ENCODE data around the gene ACP4. TPM values are rescaled to one million over a fixed set of nuclear protein-coding genes. Genes with fewer than 3 reads are reported as not detected.
"Not testable (repeated sequence)": the region's sequence is repeated elsewhere in the genome, so short reads cannot be mapped to it uniquely, and the experiment has no call there.

The ACP4 gene, protein sequence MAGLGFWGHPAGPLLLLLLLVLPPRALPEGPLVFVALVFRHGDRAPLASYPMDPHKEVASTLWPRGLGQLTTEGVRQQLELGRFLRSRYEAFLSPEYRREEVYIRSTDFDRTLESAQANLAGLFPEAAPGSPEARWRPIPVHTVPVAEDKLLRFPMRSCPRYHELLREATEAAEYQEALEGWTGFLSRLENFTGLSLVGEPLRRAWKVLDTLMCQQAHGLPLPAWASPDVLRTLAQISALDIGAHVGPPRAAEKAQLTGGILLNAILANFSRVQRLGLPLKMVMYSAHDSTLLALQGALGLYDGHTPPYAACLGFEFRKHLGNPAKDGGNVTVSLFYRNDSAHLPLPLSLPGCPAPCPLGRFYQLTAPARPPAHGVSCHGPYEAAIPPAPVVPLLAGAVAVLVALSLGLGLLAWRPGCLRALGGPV
- total RNA-seq, result not detected in 2 replicates

DNA sequence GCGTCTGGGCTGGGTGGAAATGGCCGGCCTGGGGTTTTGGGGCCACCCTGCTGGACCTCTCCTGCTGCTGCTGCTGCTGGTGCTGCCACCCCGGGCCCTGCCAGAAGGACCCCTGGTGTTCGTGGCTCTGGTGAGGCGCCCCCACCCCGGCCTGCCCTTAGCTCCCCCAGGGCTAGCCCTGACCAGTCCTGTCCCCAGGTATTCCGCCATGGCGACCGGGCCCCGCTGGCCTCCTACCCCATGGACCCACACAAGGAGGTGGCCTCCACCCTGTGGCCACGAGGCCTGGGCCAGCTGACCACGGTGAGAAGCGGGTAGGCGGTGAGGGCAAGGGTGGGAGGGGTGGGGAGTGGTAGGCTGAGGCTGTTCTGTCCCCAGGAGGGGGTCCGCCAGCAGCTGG lies at the start of gene ACP4:
TSS of gene ACP4 (plus strand) at position 20 of the 400 bp plus-strand sequence. CDS start at position 20, 0 bp downstream.
- TF ChIP-seq, protein P1, sequence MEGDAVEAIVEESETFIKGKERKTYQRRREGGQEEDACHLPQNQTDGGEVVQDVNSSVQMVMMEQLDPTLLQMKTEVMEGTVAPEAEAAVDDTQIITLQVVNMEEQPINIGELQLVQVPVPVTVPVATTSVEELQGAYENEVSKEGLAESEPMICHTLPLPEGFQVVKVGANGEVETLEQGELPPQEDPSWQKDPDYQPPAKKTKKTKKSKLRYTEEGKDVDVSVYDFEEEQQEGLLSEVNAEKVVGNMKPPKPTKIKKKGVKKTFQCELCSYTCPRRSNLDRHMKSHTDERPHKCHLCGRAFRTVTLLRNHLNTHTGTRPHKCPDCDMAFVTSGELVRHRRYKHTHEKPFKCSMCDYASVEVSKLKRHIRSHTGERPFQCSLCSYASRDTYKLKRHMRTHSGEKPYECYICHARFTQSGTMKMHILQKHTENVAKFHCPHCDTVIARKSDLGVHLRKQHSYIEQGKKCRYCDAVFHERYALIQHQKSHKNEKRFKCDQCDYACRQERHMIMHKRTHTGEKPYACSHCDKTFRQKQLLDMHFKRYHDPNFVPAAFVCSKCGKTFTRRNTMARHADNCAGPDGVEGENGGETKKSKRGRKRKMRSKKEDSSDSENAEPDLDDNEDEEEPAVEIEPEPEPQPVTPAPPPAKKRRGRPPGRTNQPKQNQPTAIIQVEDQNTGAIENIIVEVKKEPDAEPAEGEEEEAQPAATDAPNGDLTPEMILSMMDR (IDR thresholded peaks at IDR 0.05; ENCODE audit: insufficient read depth, low read length, poor library complexity, severe bottlenecking), result no peak
- Histone ChIP-seq H3K27me3 (ENCODE audit: control insufficient read depth, insufficient read depth, low read length) (peaks cover 9% of the 10 kb centered on the region), H3K4me3 (ENCODE audit: low read depth, low read length) (no peak within 1 kb of the TSS), H3K36me3 (ENCODE audit: control insufficient read depth, insufficient read depth, low read length) (no peaks in the 10 kb centered on the region)
- DNase-seq (ENCODE audit: low read depth), result no peak

DNA sequence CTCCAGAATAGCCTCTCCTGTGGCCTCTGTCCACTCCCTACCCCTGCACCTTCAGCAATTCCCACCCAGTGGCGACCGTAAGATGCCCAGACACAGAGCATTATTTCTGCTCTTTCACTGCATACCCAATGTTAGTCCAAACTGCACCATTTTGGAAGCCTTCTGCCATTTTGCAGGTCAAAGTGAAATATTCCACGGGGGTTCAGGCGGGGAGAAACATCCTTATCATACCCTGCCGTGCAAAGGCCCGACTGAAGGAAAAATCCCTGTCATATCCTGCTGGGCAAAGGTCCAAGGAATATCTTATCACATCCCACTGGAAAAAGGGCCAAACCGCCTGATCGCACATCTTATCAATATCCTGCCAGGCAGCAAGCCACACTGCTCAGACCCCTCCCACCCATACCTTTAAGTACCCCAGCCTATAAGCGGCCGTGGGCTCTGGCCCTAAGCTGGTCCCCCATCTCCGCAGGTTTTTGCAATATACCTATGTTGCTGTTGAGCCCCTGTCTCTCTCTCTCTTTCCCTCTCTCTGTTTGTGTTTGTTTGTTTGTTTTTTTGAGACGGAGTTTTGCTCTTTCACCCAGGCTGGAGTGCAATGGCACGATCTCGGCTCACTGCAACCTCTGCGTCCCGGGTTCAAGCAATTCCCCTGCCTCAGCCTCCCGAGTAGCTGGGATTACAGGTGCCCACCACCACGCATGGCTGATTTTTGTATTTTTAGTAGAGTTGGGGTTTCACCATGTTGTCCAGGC lies 48.9 kb upstream of the ACP4 start:
- Histone ChIP-seq H3K36me3 (ENCODE audit: control insufficient read depth, insufficient read depth, low read length) (no peaks in the 10 kb centered on the region), H3K4me3 (ENCODE audit: low read depth, low read length) (no peak overlapping the region), H3K27me3 (ENCODE audit: control insufficient read depth, insufficient read depth, low read length) (no peaks in the 10 kb centered on the region)
- DNase-seq (ENCODE audit: low read depth), result no peak
- TF ChIP-seq, protein P1 (IDR thresholded peaks at IDR 0.05; ENCODE audit: insufficient read depth, low read length, poor library complexity, severe bottlenecking), result no peak

DNA sequence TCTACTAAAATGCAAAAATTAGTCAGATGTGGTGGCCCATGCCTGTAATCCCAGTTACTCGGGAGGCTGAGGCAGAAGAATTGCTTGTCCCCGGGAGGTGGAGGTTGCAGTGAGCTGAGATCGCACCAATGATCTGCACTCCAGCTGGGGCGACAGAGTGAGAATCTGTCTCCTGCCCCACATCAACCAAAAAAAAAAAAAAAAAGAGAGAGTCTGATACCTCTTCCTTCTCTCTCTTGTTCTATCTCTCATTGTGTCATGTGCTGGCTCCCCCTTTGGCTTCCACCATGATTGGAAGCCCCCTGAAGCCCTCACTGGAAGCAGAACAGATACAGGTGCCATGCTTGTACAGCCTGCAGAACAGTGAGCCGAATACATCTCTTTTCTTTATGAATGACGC lies 46.7 kb upstream of the ACP4 start:
- TF ChIP-seq, protein P1 (IDR thresholded peaks at IDR 0.05; ENCODE audit: insufficient read depth, low read length, poor library complexity, severe bottlenecking), result no peak
- Histone ChIP-seq H3K36me3 (ENCODE audit: control insufficient read depth, insufficient read depth, low read length) (no peaks in the 10 kb centered on the region), H3K27me3 (ENCODE audit: control insufficient read depth, insufficient read depth, low read length) (no peaks in the 10 kb centered on the region), H3K4me3 (ENCODE audit: low read depth, low read length) (no peak overlapping the region)
- no peak for DNase-seq (ENCODE audit: low read depth)

DNA sequence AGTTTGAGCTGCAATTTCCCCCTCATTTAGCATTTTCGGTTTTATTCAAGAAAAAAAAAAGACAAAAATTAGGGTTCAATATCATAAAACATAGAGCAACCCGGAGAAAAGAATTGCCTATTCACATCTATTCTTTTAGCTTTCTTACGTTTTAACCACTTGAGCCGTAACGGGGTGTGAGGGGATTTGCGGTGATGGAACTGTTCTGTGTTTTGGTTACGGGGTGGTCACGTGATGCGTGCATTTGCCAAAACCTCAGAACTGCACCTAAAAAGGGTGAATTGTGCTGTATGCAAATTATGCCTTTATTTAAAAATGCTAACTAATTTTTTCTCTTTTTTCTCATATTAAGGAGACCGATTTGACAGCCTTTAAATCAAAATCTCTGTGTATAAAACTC lies 45.0 kb upstream of the ACP4 start:
- no peak for DNase-seq (ENCODE audit: low read depth)
- Histone ChIP-seq H3K27me3 (ENCODE audit: control insufficient read depth, insufficient read depth, low read length) (no peaks in the 10 kb centered on the region), H3K4me3 (ENCODE audit: low read depth, low read length) (no peak overlapping the region), H3K36me3 (ENCODE audit: control insufficient read depth, insufficient read depth, low read length) (no peaks in the 10 kb centered on the region)
- TF ChIP-seq, protein P1 (IDR thresholded peaks at IDR 0.05; ENCODE audit: insufficient read depth, low read length, poor library complexity, severe bottlenecking), result no peak

DNA sequence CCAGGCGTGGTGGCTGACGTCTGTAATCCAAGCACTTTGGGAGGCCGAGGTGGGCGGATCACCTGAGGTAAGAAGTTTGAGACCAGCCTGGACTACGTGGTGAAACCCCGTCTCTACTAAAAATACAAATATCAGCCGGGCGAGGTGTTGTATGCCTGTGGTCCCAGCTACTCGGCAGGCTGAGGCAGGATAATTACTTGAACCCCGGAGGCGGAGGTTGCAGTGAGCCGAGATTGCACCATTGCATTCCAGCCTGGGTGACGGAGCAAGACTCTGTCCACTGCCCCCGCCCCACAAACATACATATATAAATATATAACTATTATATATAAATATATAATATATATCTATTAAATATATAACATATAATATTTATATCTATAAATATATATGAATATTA lies 43.1 kb upstream of the ACP4 start:
- H3K36me3 ChIP-seq (ENCODE audit: control insufficient read depth, insufficient read depth, low read length); H3K27me3 ChIP-seq (ENCODE audit: control insufficient read depth, insufficient read depth, low read length); H3K4me3 ChIP-seq (ENCODE audit: low read depth, low read length); DNase-seq (ENCODE audit: low read depth): not testable (repeated sequence)

DNA sequence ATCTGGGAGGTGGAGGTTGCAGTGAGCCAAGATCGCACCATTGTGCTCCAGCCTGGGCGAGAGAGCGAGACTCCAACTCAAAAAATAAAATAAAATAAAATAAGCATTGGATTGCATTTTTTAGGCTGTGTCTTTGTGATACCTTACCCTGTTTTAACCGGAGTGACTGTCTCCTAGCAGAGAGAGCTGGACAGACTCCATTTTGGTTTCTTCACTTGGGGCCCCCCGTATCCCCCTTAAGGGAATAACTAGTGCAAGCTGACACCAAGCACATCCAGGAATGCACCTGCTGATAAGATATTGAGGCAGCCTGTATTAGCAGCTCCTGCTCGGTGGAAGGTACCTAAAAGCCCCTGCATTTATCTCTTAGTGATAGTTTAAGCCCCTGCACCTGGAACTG lies 40.7 kb upstream of the ACP4 start:
- TF ChIP-seq, protein P1 (IDR thresholded peaks at IDR 0.05; ENCODE audit: insufficient read depth, low read length, poor library complexity, severe bottlenecking), result no peak
- no peak for DNase-seq (ENCODE audit: low read depth)
- H3K27me3 ChIP-seq (ENCODE audit: control insufficient read depth, insufficient read depth, low read length), result no peaks in the 10 kb centered on the region
- H3K4me3 ChIP-seq (ENCODE audit: low read depth, low read length), result no peak overlapping the region
- no peaks in the 10 kb centered on the region for H3K36me3 ChIP-seq (ENCODE audit: control insufficient read depth, insufficient read depth, low read length)

All from kidney epithelial cell (primary cell).